ENCODE data around the gene DGKH.

DNA sequence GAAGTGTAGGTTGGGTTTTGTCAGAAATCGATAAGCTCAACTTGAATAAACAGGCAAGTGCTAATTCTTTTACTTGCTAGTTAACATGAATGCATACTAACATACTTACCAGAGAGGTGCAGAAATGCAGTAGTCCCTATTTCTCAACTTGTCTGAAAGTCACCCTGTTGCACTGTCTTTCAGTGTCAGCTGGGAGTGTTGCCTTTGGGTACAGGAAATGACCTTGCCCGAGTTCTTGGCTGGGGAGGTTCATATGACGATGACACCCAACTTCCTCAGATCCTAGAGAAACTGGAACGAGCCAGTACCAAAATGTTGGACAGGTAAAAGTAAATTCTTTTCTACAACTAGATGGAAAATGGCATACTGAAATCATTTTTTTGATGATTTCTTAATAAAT lies 120.0 kb downstream of the DGKH start:
- TF ChIP-seq, protein P1, sequence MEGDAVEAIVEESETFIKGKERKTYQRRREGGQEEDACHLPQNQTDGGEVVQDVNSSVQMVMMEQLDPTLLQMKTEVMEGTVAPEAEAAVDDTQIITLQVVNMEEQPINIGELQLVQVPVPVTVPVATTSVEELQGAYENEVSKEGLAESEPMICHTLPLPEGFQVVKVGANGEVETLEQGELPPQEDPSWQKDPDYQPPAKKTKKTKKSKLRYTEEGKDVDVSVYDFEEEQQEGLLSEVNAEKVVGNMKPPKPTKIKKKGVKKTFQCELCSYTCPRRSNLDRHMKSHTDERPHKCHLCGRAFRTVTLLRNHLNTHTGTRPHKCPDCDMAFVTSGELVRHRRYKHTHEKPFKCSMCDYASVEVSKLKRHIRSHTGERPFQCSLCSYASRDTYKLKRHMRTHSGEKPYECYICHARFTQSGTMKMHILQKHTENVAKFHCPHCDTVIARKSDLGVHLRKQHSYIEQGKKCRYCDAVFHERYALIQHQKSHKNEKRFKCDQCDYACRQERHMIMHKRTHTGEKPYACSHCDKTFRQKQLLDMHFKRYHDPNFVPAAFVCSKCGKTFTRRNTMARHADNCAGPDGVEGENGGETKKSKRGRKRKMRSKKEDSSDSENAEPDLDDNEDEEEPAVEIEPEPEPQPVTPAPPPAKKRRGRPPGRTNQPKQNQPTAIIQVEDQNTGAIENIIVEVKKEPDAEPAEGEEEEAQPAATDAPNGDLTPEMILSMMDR (conservative IDR thresholded peaks at IDR 0.05) = no peak
- TF ChIP-seq EZH2 (IDR thresholded peaks at IDR 0.05; ENCODE audit: low read depth) = no peak

Data from PC-9 (cell line).